Natural killer cell (primary cell): Measurements from ENCODE around the gene FAM110A. TPM values are rescaled to one million over a fixed set of nuclear protein-coding genes. Genes with fewer than 3 reads are reported as not detected.

Experiments used
- ATAC-seq, 3 donors: fragments of 150-1000 bp in 2 of 3; fragments of 200-7000 bp in 1 of 3; cut with Tn5 transposase; 1 replicate in 1 of 3; 2 replicates in 2 of 3; pipeline ENCODE4 v1.10.0; 2021; ENCODE audit warnings: mild to moderate bottlenecking in 2 of 3, moderate library complexity in 2 of 3
- DNase-seq, 2 donors: peaks; one replicate each; pipeline versions ENCODE4 v3.0.0 to v3.0.0-alpha.2; 2013 to 2021; ENCODE audit warnings: mixed read lengths in 1 of 2
- H3K27ac ChIP-seq: one replicate; pipeline ENCODE4 v1.5.1; 2013; ENCODE audit warnings: mild to moderate bottlenecking, low read length
- H3K27me3 ChIP-seq: one replicate; pipeline ENCODE4 v1.6.1; 2013; ENCODE audit warnings: low read length; ENCODE audit not compliant: control insufficient read depth, insufficient read depth
- H3K36me3 ChIP-seq: one replicate; pipeline ENCODE4 v1.6.1; 2013; ENCODE audit warnings: low read length; ENCODE audit not compliant: control insufficient read depth, insufficient read depth
- H3K4me1 ChIP-seq: one replicate; pipeline ENCODE4 v1.6.1; 2013; ENCODE audit warnings: low read length; ENCODE audit not compliant: control insufficient read depth, insufficient read depth
- H3K4me3 ChIP-seq: one replicate; pipeline ENCODE4 v1.5.1; 2013; ENCODE audit warnings: low read length
- H3K9me3 ChIP-seq: one replicate; pipeline ENCODE4 v1.6.1; 2013; ENCODE audit warnings: low read length; ENCODE audit not compliant: control insufficient read depth, insufficient read depth
- H3K27ac Mint-ChIP-seq, 2 donors: one replicate each; pipeline ENCODE4 v1.8.0; 2022; ENCODE audit warnings: mild to moderate bottlenecking in 2 of 2, mixed read lengths in 2 of 2, moderate library complexity in 1 of 2
- H3K27me3 Mint-ChIP-seq, 2 donors: one replicate each; pipeline ENCODE4 v1.8.0; 2022; ENCODE audit warnings: low read depth in 2 of 2, mixed read lengths in 2 of 2
- H3K36me3 Mint-ChIP-seq: one replicate; pipeline ENCODE4 v1.8.0; 2022; ENCODE audit warnings: mixed read lengths
- H3K4me1 Mint-ChIP-seq, 2 donors: one replicate each; pipeline ENCODE4 v1.8.0; 2022; ENCODE audit warnings: mixed read lengths in 2 of 2
- H3K4me3 Mint-ChIP-seq: one replicate; pipeline ENCODE4 v1.8.0; 2022; ENCODE audit warnings: mild to moderate bottlenecking, moderate library complexity, mixed read lengths
- H3K9me3 Mint-ChIP-seq, 2 donors: one replicate each; pipeline ENCODE4 v1.8.0; 2022; ENCODE audit warnings: mixed read lengths in 2 of 2
- WGBS: methylation state at CpG from one replicate; pipeline ENCODE4 v1.1.7; 2013; ENCODE audit warnings: missing lambda C conversion rate; ENCODE audit not compliant: insufficient coverage; 5-methylcytosine and 5-hydroxymethylcytosine counted together
- intact Hi-C: fragments of 100-400 bp; cut with micrococcal nuclease; formaldehyde crosslinking; loops from one replicate; pipeline ENCODE4 v1.14.2; 2022
- total RNA-seq, 4 donors: library from RNA; stranded (reverse); fragments of 120-200 nt in 1 of 4; gene quantifications; one replicate each; pipeline versions ENCODE4 v1.2.3 to v1.2.4, GENCODE V29; 2013 to 2022
- TF ChIP-seq, protein P1 (sequence below): fragments of 200-600 bp; IDR thresholded peaks from one replicate; pipeline ENCODE4 v1.8.0; 2022; ENCODE audit warnings: antibody characterized with exemption

FAM110A gene
- total RNA-seq, 3 donors from 2014 or later (not counting 1 experiment from before 2014, with no cell fraction given) = 25.1 to 91.0 (median 31.8) TPM

DNA sequence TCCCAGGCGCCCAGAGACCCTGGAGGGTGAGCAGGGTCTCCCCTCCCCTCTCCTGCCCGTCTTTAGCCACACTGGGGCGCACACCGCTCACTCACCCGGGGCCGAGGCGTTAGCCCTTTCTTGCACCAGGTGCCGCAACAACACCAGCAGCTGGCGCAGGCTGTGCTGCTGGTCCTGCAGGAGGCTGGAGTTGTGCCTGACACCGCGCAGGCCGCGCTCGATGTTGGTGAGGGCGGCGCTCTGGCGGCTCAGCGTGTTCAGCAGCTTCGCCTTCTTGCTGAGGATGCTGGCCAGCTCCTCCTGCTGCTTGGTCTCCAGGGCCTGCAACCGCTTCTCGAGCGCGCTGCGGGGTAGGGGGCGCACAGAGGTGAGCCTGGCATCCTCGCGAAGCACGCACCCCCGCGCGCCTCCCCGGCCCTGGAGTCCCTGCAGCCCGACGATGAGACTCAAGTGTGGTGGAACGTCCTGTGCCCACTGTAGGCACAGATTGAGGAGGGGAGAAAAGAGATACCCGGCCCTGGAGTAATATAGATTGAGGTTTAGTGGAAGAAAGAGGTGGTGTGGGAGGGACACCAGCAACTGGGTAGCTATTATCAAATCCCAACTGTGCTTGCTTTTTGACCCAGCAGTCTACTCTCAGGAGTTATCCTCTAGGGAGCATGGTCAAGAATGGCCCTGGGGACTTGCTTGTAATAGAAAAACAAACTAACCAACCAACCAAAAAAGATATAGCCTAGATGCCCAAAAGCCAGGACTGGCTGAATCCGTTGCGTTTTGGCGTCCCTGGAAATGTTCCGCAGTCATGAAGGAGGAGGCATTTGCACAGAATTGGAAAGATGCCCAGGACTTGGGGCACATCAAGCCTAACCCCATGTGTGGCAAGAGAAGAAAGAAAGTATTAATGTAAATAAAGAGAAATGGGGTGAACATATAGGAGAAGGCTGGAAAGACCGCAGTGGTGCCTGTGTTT, 51.8 kb downstream of the FAM110A start:
- Mint-ChIP-seq H3K27me3 (peaks cover 0 to 15% of the 10 kb centered on the region in 2 donors), H3K4me1 (peaks cover 15 to 17% of the 10 kb centered on the region in 2 donors), H3K27ac (no peak overlapping the region), H3K9me3 (no peaks in the 10 kb centered on the region), H3K4me3 (no peak overlapping the region), H3K36me3 (no peaks in the 10 kb centered on the region)
- peak in 1 of 2 donors; percentile 13 for DNase-seq
- H3K4me3 ChIP-seq = no peak overlapping the region
- TF ChIP-seq, protein P1, sequence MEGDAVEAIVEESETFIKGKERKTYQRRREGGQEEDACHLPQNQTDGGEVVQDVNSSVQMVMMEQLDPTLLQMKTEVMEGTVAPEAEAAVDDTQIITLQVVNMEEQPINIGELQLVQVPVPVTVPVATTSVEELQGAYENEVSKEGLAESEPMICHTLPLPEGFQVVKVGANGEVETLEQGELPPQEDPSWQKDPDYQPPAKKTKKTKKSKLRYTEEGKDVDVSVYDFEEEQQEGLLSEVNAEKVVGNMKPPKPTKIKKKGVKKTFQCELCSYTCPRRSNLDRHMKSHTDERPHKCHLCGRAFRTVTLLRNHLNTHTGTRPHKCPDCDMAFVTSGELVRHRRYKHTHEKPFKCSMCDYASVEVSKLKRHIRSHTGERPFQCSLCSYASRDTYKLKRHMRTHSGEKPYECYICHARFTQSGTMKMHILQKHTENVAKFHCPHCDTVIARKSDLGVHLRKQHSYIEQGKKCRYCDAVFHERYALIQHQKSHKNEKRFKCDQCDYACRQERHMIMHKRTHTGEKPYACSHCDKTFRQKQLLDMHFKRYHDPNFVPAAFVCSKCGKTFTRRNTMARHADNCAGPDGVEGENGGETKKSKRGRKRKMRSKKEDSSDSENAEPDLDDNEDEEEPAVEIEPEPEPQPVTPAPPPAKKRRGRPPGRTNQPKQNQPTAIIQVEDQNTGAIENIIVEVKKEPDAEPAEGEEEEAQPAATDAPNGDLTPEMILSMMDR = no peak
- 22% methylated on average over 41 of the region's 41 CpGs for WGBS
- peak in 1 of 3 donors; percentile 30 for ATAC-seq
- peaks cover 15% of the 10 kb centered on the region for H3K4me1 ChIP-seq
- no peaks in the 10 kb centered on the region for H3K9me3 ChIP-seq
- no peaks in the 10 kb centered on the region for H3K36me3 ChIP-seq
- H3K27ac ChIP-seq = no peak overlapping the region
- intact Hi-C loops = no loop called here
- no peaks in the 10 kb centered on the region for H3K27me3 ChIP-seq

DNA sequence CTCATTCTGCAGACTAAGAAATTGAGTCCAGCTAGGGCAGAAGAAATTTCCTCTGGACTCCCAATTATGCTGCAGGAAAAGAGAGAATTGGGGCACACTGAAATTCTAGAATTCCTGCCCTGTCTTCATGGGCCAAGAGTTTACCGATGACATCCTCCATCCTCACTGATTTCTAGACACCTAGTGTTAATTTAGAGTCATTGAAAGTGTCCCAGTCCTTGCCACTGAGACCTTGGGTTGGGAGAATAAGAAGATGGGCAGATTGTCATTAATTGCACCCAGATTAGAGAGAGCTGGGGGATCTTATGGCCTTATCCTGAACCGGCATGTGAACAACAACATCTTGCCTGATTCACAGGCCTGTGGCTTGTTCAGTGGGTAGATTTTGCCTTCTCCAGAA, 53.6 kb downstream of the FAM110A start:
- Histone ChIP-seq H3K4me1 (peaks cover 8% of the 10 kb centered on the region), H3K36me3 (no peaks in the 10 kb centered on the region), H3K4me3 (no peak overlapping the region), H3K27me3 (no peaks in the 10 kb centered on the region), H3K9me3 (no peaks in the 10 kb centered on the region), H3K27ac (no peak overlapping the region)
- no peak overlapping the region for H3K4me3 Mint-ChIP-seq
- no peaks in the 10 kb centered on the region for H3K9me3 Mint-ChIP-seq
- TF ChIP-seq, protein P1 = no peak
- DNase-seq = peak in 1 of 2 donors; percentile 12
- intact Hi-C loops = no loop called here
- WGBS = 89% methylated on average over 1 of the region's 2 CpGs
- no peak for ATAC-seq
- no peak overlapping the region for H3K27ac Mint-ChIP-seq
- peaks cover 0 to 22% of the 10 kb centered on the region in 2 donors for H3K27me3 Mint-ChIP-seq
- H3K4me1 Mint-ChIP-seq = peaks cover 5 to 9% of the 10 kb centered on the region in 2 donors
- H3K36me3 Mint-ChIP-seq = no peaks in the 10 kb centered on the region

DNA sequence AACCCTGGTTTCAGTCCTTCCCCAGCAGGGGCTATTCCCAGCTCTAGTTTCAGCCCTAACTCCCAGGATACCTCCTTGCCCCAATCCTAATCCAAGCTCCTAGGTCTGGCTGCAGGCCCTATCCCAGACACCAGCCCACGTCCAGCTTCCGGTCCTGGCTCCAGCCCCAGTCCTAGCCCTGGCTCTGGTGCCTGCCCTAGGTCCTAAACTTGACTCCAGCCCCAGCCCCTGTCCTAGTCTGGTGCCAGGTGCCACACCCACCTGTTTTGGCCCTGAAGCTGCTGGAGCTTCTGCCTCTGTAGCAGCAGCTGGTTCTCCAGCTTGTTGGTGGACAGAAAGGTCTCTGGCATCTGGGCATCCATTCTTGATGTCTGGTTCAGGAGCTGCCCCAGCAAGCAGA, 54.5 kb downstream of the FAM110A start:
- no peak for DNase-seq
- no peaks in the 10 kb centered on the region for H3K27me3 ChIP-seq
- H3K27ac Mint-ChIP-seq = no peak overlapping the region
- peaks cover 8% of the 10 kb centered on the region for H3K4me1 ChIP-seq
- H3K36me3 Mint-ChIP-seq = no peaks in the 10 kb centered on the region
- H3K27ac ChIP-seq = no peak overlapping the region
- 93% methylated on average over 2 of the region's 2 CpGs for WGBS
- peaks cover 5 to 9% of the 10 kb centered on the region in 2 donors for H3K4me1 Mint-ChIP-seq
- H3K4me3 ChIP-seq = no peak overlapping the region
- H3K9me3 Mint-ChIP-seq = no peaks in the 10 kb centered on the region
- intact Hi-C loops = no loop called here
- no peaks in the 10 kb centered on the region for H3K36me3 ChIP-seq
- TF ChIP-seq, protein P1 = no peak
- peaks cover 5 to 26% of the 10 kb centered on the region in 2 donors for H3K27me3 Mint-ChIP-seq
- no peak for ATAC-seq
- no peak overlapping the region for H3K4me3 Mint-ChIP-seq
- no peaks in the 10 kb centered on the region for H3K9me3 ChIP-seq
